GM19099 (cell line): ENCODE data around the gene AHDC1.

ENCODE experiments used
- POLR2A ChIP-seq: IDR thresholded peaks from 3 replicates; pipeline ENCODE4 v1.6.1; 2011; ENCODE audit warnings: low read depth; ENCODE audit not compliant: insufficient read length; ENCODE audit errors: extremely low read depth

Gene AHDC1

GRCh38 chr1:27622828-27623227, 18.9 kb upstream of the AHDC1 start:
- no peak for TF ChIP-seq POLR2A

DNA sequence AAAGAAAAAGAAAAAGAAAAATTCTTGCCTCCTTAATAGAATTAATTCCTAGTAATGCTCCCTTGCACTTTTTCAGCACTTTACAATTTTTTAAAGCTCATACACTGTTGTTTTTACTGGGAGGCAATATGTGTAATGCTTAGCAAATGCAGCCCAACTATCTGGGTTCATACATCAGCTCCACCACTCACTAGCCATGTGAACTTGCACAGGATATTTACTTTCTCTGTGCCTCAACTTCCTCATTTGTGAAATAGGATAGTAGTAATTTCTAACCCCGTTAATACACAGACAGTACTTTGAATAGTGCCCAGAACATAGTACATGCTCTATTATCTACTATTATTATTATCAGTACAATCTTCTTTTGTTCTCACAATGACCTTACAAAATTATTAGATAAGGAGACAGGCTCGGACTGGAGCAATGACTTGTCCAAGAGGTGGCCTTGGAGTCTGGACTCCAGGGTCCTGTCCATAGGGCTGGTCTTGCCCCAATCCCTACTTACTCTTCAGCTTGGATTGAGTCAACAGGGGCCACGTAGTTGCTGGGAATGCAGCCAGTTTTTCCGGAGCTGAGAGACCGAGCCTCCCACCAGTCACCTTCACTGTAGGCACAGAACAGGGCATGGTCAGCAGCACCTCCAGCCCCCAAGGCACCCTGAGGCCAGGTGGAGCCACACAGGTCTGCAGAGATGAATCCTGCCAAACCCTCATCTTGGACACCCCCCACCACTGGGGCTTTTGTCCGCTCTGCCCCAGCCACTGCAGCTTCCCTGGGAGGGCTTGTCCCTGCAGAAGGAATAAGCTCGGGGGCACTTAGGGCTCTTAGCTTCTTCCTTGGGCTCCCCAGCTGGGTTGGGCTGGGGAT, 17.3 kb upstream of the AHDC1 start:
- no peak for TF ChIP-seq POLR2A

GRCh38 chr1:27618341-27619082, 14.6 kb upstream of the AHDC1 start:
- TF ChIP-seq POLR2A = no peak

DNA sequence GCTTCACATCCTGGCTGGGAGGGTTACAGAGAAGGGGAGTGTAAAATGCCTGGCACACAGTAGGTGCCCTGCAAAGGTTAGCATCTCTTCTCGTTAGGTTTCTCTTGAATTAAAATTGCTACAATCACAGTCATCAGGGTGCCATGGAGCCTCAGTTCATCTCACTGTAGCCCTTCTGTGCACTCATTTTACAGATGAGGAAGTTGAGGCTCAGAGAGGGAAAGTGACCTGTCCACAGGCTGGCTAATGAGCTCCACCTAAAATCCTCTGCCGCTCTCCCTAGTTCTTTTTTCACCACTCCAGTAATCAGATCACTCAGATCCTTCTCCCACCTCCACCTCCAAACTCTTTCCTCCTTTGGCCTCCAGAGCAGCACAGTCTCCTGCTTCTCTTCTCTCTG, 13.5 kb upstream of the AHDC1 start:
- TF ChIP-seq POLR2A = no peak

- no peak for TF ChIP-seq POLR2A
Observed at GRCh38 chr1:27616441-27616840, 12.5 kb upstream of the AHDC1 start.

GRCh38 chr1:27615346-27616192, 11.6 kb upstream of the AHDC1 start:
- TF ChIP-seq POLR2A = no peak

- TF ChIP-seq POLR2A = no peak
Observed at GRCh38 chr1:27614625-27615344, 10.8 kb upstream of the AHDC1 start.

- TF ChIP-seq POLR2A = no peak
Observed at GRCh38 chr1:27614043-27614624, 10.2 kb upstream of the AHDC1 start.

DNA sequence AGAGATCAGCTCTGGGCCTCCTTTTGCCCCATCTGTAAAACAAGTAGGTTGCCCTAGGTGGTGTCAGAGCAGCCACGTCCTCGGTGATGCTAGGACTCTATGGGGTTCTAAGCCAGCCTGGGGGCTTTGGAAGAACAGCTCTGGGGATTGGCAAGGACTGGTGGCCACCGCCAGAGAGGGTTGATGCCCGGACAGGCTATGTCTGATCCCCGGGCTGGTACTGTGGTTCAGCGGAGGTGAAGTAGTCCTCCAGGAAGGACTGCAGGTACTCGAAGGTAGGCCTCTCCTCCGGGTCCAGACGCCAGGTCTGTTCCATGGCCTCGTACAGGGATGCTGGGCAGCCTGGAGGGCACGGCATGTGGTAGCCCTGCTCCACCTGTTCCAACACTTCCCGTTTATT, 8.8 kb upstream of the AHDC1 start:
- no peak for TF ChIP-seq POLR2A

DNA sequence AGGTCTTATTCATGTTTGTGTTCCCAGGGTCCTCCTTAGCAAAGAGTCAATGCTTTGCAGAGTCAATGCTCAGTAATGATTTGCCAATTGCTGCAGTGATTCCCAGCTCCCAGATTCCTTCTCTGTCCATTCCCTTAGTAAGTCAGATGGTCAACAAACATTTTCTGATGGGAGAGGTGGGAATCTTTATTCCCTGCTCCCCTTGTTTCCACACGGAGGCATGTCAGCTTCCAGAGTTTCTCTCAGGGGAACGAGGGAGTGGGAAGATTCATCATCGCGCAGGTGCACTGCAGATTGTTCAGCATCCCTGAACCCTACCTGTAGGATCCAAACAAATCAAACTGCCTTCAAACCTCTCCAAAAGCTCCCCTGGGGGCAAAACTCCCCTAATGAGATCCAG, 7.5 kb upstream of the AHDC1 start:
- no peak for TF ChIP-seq POLR2A

- no peak for TF ChIP-seq POLR2A
Observed at GRCh38 chr1:27609618-27610240, 5.8 kb upstream of the AHDC1 start.

GRCh38 chr1:27609210-27609555, 5.2 kb upstream of the AHDC1 start:
- TF ChIP-seq POLR2A = no peak

GRCh38 chr1:27607239-27607804, 3.4 kb upstream of the AHDC1 start:
- no peak for TF ChIP-seq POLR2A

- no peak for TF ChIP-seq POLR2A
Observed at GRCh38 chr1:27606708-27607238, 2.8 kb upstream of the AHDC1 start.
